Gastrocnemius medialis (tissue), 4 donors: ENCODE measurements around the gene POLG.

Experiments
- POLR2A ChIP-seq, 2 donors: fragments of 450-650 bp; IDR thresholded peaks; one replicate each; pipeline ENCODE4 v1.6.1; 2017; ENCODE audit warnings: antibody characterized with exemption in 2 of 2, mild to moderate bottlenecking in 2 of 2, moderate library complexity in 2 of 2
- TF ChIP-seq, protein P1 (sequence below), 5 experiments: fragments of 450-650 bp in 3 of 5; fragments of 200-600 bp in 2 of 5; sonication (generic) in 2 of 5; IDR thresholded peaks in 4 of 5; conservative IDR thresholded peaks in 1 of 5; 1 replicate in 4 of 5; 2 replicates in 1 of 5; pipeline ENCODE4 v1.5.1; 2016 to 2019; ENCODE audit warnings: antibody characterized with exemption in 5 of 5, mild to moderate bottlenecking in 3 of 5, moderate library complexity in 3 of 5

DNA sequence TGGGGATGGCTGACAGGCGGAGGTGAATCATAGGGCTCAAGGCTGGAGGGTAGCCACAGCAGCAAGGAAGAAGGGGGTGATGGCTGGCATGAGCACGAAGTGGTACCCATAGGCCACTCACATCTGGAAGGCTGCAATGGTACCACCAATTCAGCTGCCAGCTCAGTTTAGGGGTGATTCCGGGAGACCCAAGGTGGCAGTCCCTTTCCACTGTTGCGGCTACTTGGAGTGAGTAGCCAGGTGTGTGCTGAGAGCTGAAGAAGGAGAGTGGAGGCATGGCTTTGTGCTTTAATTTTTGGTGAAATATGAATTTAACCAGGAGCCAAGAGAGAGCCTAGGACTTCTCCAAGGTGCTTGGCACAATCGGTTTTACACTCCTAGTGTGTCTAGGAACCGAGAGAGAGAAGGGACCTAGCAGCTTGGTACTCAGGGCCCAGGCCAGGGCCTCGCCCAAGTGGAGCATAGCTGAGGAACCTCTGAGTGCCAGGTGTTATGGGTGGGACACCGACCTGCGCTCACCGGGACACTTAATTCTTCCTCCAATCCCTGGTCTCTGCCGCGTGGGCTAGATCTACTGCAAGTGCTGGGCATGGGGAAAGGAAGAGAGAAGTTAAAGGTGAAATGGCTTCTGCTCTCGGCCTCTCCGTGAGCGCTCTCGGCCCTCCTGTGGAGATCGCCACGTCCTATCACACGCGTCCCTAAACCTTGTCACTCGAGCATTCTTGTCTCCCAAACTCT, 32.2 kb upstream of the POLG start:
- TF ChIP-seq, protein P1, sequence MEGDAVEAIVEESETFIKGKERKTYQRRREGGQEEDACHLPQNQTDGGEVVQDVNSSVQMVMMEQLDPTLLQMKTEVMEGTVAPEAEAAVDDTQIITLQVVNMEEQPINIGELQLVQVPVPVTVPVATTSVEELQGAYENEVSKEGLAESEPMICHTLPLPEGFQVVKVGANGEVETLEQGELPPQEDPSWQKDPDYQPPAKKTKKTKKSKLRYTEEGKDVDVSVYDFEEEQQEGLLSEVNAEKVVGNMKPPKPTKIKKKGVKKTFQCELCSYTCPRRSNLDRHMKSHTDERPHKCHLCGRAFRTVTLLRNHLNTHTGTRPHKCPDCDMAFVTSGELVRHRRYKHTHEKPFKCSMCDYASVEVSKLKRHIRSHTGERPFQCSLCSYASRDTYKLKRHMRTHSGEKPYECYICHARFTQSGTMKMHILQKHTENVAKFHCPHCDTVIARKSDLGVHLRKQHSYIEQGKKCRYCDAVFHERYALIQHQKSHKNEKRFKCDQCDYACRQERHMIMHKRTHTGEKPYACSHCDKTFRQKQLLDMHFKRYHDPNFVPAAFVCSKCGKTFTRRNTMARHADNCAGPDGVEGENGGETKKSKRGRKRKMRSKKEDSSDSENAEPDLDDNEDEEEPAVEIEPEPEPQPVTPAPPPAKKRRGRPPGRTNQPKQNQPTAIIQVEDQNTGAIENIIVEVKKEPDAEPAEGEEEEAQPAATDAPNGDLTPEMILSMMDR (IDR thresholded peaks at IDR 0.05 in 4 of 5, conservative IDR thresholded peaks at IDR 0.05 in 1 of 5): no peak
- TF ChIP-seq POLR2A (IDR thresholded peaks at IDR 0.05): no peak
